WTC11 (cell line): Measurements from ENCODE around the gene DMXL2.

ENCODE experiments used
- ELF4 ChIP-seq: sonication (generic); formaldehyde crosslinking; IDR thresholded peaks from 2 replicates; pipeline ENCODE4 v1.8.1; 2022; ENCODE audit warnings: low read depth, mild to moderate bottlenecking, moderate library complexity, missing genetic modification reagents
- JUN ChIP-seq: sonication (generic); formaldehyde crosslinking; IDR thresholded peaks from 2 replicates; pipeline ENCODE4 v1.8.0; 2023; ENCODE audit warnings: mild to moderate bottlenecking, missing genetic modification reagents
- NR3C1 ChIP-seq: sonication (generic); formaldehyde crosslinking; conservative IDR thresholded peaks from 2 replicates; pipeline ENCODE4 v1.8.1; 2023; ENCODE audit warnings: low read depth, mild to moderate bottlenecking, missing genetic modification reagents
- TF ChIP-seq, protein P1 (sequence below): sonication (generic); formaldehyde crosslinking; IDR thresholded peaks from 2 replicates; pipeline ENCODE4 v1.8.1; 2023; ENCODE audit warnings: mild to moderate bottlenecking, missing genetic modification reagents, borderline replicate concordance
- TF ChIP-seq, protein P2 (sequence below): fragments of 200-600 bp; IDR thresholded peaks from 2 replicates; pipeline ENCODE4 v1.8.0; 2022; ENCODE audit warnings: antibody characterized with exemption

DNA sequence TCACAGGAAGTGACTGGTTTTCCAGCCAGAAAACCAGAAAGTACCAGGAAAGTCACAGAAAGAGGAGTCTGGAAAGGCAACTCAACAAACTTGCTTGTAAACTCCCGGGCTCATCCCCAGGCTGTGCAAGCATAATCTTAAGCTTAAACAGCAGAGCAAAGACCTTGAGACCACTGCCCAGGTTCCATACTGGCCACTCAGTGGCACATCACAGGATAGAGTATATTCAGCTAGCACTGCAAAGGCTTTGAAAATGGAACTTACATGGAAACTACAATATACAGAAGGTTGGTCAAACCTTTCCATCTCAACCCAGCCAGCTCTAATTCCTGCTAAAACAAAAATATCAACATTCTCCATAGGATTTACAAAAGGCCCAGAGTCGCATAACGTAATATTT is 20.1 kb downstream of the DMXL2 start:
- TF ChIP-seq, protein P1, sequence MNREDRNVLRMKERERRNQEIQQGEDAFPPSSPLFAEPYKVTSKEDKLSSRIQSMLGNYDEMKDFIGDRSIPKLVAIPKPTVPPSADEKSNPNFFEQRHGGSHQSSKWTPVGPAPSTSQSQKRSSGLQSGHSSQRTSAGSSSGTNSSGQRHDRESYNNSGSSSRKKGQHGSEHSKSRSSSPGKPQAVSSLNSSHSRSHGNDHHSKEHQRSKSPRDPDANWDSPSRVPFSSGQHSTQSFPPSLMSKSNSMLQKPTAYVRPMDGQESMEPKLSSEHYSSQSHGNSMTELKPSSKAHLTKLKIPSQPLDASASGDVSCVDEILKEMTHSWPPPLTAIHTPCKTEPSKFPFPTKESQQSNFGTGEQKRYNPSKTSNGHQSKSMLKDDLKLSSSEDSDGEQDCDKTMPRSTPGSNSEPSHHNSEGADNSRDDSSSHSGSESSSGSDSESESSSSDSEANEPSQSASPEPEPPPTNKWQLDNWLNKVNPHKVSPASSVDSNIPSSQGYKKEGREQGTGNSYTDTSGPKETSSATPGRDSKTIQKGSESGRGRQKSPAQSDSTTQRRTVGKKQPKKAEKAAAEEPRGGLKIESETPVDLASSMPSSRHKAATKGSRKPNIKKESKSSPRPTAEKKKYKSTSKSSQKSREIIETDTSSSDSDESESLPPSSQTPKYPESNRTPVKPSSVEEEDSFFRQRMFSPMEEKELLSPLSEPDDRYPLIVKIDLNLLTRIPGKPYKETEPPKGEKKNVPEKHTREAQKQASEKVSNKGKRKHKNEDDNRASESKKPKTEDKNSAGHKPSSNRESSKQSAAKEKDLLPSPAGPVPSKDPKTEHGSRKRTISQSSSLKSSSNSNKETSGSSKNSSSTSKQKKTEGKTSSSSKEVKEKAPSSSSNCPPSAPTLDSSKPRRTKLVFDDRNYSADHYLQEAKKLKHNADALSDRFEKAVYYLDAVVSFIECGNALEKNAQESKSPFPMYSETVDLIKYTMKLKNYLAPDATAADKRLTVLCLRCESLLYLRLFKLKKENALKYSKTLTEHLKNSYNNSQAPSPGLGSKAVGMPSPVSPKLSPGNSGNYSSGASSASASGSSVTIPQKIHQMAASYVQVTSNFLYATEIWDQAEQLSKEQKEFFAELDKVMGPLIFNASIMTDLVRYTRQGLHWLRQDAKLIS (CRISPR knock-in tag), result no peak
- TF ChIP-seq, protein P2, sequence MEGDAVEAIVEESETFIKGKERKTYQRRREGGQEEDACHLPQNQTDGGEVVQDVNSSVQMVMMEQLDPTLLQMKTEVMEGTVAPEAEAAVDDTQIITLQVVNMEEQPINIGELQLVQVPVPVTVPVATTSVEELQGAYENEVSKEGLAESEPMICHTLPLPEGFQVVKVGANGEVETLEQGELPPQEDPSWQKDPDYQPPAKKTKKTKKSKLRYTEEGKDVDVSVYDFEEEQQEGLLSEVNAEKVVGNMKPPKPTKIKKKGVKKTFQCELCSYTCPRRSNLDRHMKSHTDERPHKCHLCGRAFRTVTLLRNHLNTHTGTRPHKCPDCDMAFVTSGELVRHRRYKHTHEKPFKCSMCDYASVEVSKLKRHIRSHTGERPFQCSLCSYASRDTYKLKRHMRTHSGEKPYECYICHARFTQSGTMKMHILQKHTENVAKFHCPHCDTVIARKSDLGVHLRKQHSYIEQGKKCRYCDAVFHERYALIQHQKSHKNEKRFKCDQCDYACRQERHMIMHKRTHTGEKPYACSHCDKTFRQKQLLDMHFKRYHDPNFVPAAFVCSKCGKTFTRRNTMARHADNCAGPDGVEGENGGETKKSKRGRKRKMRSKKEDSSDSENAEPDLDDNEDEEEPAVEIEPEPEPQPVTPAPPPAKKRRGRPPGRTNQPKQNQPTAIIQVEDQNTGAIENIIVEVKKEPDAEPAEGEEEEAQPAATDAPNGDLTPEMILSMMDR, result no peak
- TF ChIP-seq ELF4 (CRISPR knock-in tag) (no peak), JUN (CRISPR knock-in tag) (no peak), NR3C1 (CRISPR knock-in tag) (no peak)
